ENCODE measurements around the gene ALAS1. TPM values are rescaled to one million over a fixed set of nuclear protein-coding genes. Genes with fewer than 3 reads are reported as not detected.
"Not testable (repeated sequence)": the region's sequence is repeated elsewhere in the genome, so short reads cannot be mapped to it uniquely, and the experiment has no call there.

Gene ALAS1
- total RNA-seq, 2 donors from 2014 or later, result 39.8 to 58.8 TPM

DNA sequence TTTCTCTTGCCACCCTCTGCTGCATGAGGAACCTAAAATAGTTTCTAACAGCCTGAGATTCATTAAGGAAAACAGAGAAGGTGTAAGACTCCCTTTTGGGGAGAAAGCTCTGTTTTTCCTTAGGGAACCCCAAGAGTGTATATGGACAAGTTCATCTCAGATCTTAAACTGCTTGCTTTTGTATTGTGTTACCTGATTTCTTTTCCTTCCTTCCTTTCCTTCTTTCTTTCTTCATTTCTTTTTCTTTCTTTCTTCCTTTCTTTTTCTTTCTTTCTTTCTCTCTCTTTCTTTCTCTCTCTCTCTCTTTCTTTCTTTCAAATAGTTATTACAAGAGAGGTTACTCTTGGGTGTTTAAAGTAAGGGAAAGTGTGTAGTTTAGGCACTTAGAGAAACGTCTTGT is 38.5 kb upstream of the ALAS1 start:
- TF ChIP-seq, protein P1, sequence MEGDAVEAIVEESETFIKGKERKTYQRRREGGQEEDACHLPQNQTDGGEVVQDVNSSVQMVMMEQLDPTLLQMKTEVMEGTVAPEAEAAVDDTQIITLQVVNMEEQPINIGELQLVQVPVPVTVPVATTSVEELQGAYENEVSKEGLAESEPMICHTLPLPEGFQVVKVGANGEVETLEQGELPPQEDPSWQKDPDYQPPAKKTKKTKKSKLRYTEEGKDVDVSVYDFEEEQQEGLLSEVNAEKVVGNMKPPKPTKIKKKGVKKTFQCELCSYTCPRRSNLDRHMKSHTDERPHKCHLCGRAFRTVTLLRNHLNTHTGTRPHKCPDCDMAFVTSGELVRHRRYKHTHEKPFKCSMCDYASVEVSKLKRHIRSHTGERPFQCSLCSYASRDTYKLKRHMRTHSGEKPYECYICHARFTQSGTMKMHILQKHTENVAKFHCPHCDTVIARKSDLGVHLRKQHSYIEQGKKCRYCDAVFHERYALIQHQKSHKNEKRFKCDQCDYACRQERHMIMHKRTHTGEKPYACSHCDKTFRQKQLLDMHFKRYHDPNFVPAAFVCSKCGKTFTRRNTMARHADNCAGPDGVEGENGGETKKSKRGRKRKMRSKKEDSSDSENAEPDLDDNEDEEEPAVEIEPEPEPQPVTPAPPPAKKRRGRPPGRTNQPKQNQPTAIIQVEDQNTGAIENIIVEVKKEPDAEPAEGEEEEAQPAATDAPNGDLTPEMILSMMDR (IDR thresholded peaks at IDR 0.05), result no peak
- TF ChIP-seq POLR2AphosphoS5 (IDR thresholded peaks at IDR 0.05) (no peak), POLR2A (IDR thresholded peaks at IDR 0.05) (no peak)
- H3K9me3 ChIP-seq, result no peaks in the 10 kb centered on the region
- WGBS, result 23% methylated on average over 1 of the region's 1 CpG
- H3K27me3 ChIP-seq (replicated peaks; ENCODE audit: insufficient read depth), result no peaks in the 10 kb centered on the region
- no peaks in the 10 kb centered on the region for H3K4me1 ChIP-seq (replicated peaks)
- intact Hi-C loops (cut with DNase I), result no loop called here
- H3K27ac ChIP-seq, result no peak overlapping the region
- H3K4me3 ChIP-seq, result no peak overlapping the region
- no peak for DNase-seq (ENCODE audit: low spot score)
- no peaks in the 10 kb centered on the region for H3K36me3 ChIP-seq

DNA sequence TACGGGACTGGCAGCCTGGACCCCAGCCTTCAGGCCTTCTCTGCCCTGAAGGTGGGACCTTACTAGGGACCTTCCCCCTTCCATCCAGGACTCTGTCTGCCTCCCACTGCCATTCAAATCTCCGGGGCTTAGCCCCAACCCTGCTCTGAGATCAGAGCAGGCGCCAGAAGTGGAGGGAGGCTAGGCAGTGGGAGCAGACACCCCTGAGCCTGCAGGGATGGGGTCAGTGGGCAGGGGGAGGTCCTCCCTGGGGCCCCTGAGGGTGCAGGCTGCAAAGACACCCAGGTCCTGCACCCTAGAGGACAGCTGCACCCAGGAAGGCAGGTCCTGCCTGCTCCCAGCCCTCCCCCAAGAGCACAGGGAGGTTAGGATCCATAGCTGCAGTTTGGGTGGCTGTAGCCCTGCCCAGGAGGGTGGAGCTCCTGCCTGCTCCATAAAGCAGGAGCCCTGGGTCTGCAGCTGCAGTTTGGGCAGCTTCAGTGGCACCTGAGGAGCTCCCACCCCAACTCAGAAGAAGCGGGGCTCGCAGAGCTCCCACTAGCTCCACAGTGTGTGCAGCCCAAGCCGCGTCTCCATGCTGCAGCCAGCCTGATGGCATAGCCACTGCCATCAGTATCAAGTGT is 35.6 kb upstream of the ALAS1 start:
- H3K4me3 ChIP-seq, result no peak overlapping the region
- intact Hi-C loops (cut with DNase I), result no loop called here
- no peak for DNase-seq (ENCODE audit: low spot score)
- H3K27ac ChIP-seq, result no peak overlapping the region
- H3K4me1 ChIP-seq (replicated peaks), result no peaks in the 10 kb centered on the region
- TF ChIP-seq POLR2A (IDR thresholded peaks at IDR 0.05) (no peak), POLR2AphosphoS5 (IDR thresholded peaks at IDR 0.05) (no peak)
- TF ChIP-seq, protein P1 (IDR thresholded peaks at IDR 0.05), result no peak
- WGBS, result 82% methylated on average over 7 of the region's 7 CpGs
- no peaks in the 10 kb centered on the region for H3K36me3 ChIP-seq
- H3K9me3 ChIP-seq, result no peaks in the 10 kb centered on the region
- H3K27me3 ChIP-seq (replicated peaks; ENCODE audit: insufficient read depth), result no peaks in the 10 kb centered on the region

DNA sequence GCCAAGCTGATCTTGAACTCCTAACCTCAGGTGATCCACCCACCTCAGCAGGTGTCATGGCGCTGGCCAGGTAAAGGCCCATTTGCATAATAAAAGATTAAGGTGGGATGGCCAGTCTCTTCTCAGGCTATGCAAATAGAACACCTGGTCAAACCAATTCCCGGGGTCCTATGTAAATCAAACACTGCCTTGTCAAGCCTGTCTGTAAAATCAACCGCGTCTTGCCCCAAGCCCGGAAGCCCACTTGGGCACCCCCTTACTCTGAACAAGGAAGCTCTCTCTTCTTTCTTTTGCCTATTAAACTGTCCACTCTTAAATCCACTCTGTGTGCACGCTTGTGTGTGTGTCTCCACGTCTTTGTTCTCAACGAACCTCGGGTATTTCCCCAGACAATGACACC is 30.7 kb upstream of the ALAS1 start:
- Histone ChIP-seq H3K4me3 (no peak overlapping the region), H3K27ac (no peak overlapping the region), H3K9me3 (no peaks in the 10 kb centered on the region), H3K36me3 (no peaks in the 10 kb centered on the region), H3K27me3 (replicated peaks; ENCODE audit: insufficient read depth) (no peaks in the 10 kb centered on the region), H3K4me1 (replicated peaks) (no peaks in the 10 kb centered on the region)
- intact Hi-C loops (cut with DNase I), result no loop called here
- no peak for TF ChIP-seq POLR2AphosphoS5 (IDR thresholded peaks at IDR 0.05)
- WGBS, result 42% methylated on average over 9 of the region's 9 CpGs
- no peak for DNase-seq (ENCODE audit: low spot score)

DNA sequence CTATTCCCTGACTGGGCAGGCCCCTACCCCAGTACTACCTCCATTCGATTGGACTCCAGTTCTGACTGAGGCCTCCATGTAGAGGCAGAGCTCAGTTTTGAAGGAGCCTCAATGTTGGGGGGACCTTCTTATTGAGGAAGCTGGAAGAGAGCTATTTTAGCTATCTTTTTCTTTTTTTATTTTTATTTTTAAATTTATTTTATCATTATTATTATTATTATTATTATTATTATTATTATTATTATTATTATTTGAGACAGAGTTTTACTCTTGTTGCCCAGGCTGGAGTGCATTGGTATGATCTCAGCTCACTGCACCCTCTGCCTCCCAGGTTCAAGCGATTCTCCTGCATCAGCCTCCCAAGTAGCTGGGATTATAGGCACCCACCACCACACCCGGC is 27.7 kb upstream of the ALAS1 start:
- H3K4me1 ChIP-seq (replicated peaks), result not testable (repeated sequence)

DNA sequence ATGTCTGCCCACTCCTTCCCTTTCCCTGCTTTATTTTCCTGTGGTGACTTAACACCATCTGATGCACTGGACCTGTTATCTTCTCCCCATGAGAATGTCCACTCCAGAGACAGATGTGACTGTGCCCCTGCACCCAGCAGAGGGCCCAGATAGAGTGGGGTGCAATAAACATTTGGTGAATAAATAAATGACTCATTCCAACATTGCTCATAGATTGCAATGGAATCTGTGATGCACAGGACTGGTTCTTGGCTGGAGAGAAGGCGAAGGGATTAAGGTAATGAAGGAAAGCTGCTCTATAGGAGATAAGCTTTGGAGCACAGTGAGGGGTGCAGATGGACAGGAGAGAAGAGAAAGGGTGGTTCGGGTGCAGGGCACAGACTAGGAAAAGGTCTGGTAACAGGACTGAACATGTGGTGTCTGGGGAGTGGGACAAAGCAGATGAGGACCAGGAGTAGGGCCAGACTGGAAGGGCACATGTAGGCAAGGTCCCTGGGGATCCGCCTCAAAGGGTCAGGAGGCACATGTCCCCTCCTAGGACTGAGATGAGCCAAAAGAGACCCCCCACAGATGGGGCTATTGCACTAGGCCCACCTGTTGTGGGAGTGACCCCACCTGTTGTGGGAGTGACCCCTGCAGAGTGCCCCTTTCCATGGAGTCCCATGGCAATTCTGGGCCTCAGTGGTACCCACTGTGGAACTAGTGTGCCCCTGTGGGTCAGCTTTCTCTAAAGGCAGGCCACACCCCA is 26.3 kb upstream of the ALAS1 start:
- Histone ChIP-seq H3K36me3 (no peaks in the 10 kb centered on the region), H3K4me3 (no peak overlapping the region), H3K9me3 (no peaks in the 10 kb centered on the region), H3K4me1 (replicated peaks) (no peaks in the 10 kb centered on the region), H3K27ac (no peak overlapping the region), H3K27me3 (replicated peaks; ENCODE audit: insufficient read depth) (no peaks in the 10 kb centered on the region)
- intact Hi-C loops (cut with DNase I), result no loop called here
- 85% methylated on average over 3 of the region's 3 CpGs for WGBS
- no peak for DNase-seq (ENCODE audit: low spot score)
- TF ChIP-seq POLR2AphosphoS5 (IDR thresholded peaks at IDR 0.05), result no peak
- TF ChIP-seq POLR2A (IDR thresholded peaks at IDR 0.05), result no peak
- TF ChIP-seq, protein P1 (IDR thresholded peaks at IDR 0.05), result no peak

More for the DNA sequence above, 27.7 kb upstream of the ALAS1 start:
- 94% methylated on average over 3 of the region's 3 CpGs for WGBS
- H3K9me3 ChIP-seq; H3K4me3 ChIP-seq; DNase-seq (ENCODE audit: low spot score); H3K27ac ChIP-seq; H3K36me3 ChIP-seq; intact Hi-C loops (cut with DNase I); H3K27me3 ChIP-seq (replicated peaks; ENCODE audit: insufficient read depth): not testable (repeated sequence)

DNA sequence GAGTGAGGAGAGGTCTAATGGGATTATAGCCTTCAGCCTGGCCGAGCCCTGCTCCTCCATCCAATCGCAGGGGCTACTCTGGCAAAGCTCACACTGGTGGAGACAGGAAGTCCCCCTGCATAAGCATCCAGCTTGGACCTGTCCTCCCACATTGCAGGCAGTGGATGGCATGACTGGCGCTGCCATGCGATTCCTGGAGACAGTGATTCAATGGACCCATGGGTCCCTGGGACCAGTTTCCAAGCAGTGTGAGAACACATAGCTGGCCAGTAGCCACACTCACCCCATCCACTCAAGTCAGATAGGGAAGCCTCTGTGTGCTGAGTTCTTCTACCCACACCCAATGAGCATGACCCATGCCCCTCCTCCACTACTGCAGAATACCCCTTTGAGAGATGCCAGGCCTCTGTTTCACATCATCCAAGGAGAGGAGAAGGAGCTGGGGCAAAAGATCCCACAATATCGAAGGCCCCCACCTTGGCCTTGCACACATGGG is 25.6 kb upstream of the ALAS1 start:
- H3K4me1 ChIP-seq (replicated peaks), result no peaks in the 10 kb centered on the region
- intact Hi-C loops (cut with DNase I), result no loop called here
- H3K4me3 ChIP-seq, result no peak overlapping the region
- DNase-seq (ENCODE audit: low spot score), result no peak
- no peak for TF ChIP-seq POLR2AphosphoS5 (IDR thresholded peaks at IDR 0.05)
- no peak for TF ChIP-seq POLR2A (IDR thresholded peaks at IDR 0.05)
- TF ChIP-seq, protein P1 (IDR thresholded peaks at IDR 0.05), result no peak
- no peaks in the 10 kb centered on the region for H3K9me3 ChIP-seq
- H3K27me3 ChIP-seq (replicated peaks; ENCODE audit: insufficient read depth), result no peaks in the 10 kb centered on the region
- 98% methylated on average over 5 of the region's 5 CpGs for WGBS
- H3K36me3 ChIP-seq, result no peaks in the 10 kb centered on the region
- no peak overlapping the region for H3K27ac ChIP-seq

Measured in prostate gland (tissue), 2 donors.